Amniotic stem cell (primary cell): ENCODE results near the gene MANBA.
A peak's percentile ranks its signal among the peaks of the same experiment; 100 is the strongest.

Source experiments
- DNase-seq: peaks from one replicate; lab custom pipeline; 2025; lab: John Stamatoyannopoulos, UW

The MANBA gene

GRCh38 chr4:102760645-102761295 lies at the start of gene MANBA:
Gene MANBA, minus strand, starts transcription at chr4:102760968. Its CDS starts 74 bp downstream, at chr4:102760894.
- DNase-seq: peak; percentile 69

- no peak for DNase-seq
Measured at GRCh38 chr4:102809691-102810090, 48.9 kb upstream of the MANBA start.

GRCh38 chr4:102809190-102809589 lies 48.4 kb upstream of the MANBA start:
- no peak for DNase-seq

GRCh38 chr4:102808009-102808408 lies 47.2 kb upstream of the MANBA start:
- no peak for DNase-seq

- DNase-seq: no peak
Measured at GRCh38 chr4:102807345-102807744, 46.6 kb upstream of the MANBA start.

DNA sequence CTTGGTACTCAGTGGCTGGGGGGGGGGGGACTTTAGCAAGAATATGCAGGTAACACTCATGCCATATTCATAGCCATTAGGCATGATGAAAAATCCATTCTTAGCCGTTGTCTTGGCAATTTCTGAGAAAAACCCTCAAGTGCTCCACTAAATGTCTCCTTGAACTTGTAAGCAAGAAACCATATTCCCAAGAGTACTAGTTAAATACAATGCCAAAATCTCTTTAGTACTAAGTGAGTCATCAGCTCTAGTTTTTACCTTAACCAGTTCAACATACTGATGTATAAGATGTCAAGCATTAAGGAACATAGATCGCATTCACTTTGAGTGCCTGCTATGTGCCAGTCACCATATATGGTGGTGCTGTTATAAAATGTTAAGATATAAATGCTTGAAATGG lies 39.0 kb upstream of the MANBA start:
- no peak for DNase-seq

GRCh38 chr4:102794999-102795398 lies 34.2 kb upstream of the MANBA start:
- DNase-seq: no peak

DNA sequence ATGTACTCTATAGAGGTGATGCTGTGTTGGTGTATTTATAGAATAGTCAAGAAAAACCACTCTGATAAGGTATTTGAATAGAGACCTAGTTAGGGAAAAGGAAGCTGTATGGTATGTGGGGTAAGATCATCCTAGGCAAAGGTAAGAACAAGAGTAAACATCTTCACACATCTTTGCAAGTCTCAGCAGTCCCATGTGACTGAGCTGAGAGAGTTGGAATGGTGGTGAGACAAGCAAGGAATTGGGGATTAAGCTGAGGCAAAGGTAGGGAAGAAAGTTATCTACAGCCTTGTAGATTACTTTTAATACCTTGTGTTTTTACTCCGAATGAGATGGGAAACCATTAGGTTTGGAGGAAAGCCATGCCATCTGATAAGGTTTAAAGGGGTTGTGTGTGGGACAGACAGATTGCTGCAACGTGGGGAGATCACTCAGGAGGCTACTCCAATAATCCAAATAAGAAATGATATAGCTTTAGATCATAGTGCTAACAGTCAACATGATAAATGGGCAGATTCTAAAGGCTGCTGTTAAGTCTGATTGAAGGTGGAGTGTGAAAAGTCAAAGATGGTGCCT lies 31.7 kb upstream of the MANBA start:
- no peak for DNase-seq

- DNase-seq: no peak
Measured at GRCh38 chr4:102791318-102791835, 30.6 kb upstream of the MANBA start.

GRCh38 chr4:102789317-102789717 lies 28.5 kb upstream of the MANBA start:
- no peak for DNase-seq

DNA sequence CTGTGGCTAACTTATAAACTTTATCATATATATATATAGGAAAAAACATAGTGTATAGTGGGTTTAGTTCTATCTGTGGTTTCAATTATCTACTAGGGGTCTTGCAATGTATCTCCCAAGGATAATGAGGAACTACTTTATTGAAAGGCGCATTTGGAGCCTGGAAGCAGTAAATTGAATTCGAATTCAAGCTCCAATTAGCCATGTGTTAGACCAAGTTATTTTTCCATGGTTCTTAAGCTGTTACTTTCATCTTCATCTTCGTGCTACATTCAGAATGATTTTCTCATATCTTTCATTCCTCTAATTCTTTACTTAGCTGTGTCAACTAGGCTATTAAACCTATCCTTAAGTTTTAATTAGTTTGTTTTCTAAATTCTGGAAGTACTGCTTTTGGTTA lies 27.2 kb upstream of the MANBA start:
- DNase-seq: no peak

DNA sequence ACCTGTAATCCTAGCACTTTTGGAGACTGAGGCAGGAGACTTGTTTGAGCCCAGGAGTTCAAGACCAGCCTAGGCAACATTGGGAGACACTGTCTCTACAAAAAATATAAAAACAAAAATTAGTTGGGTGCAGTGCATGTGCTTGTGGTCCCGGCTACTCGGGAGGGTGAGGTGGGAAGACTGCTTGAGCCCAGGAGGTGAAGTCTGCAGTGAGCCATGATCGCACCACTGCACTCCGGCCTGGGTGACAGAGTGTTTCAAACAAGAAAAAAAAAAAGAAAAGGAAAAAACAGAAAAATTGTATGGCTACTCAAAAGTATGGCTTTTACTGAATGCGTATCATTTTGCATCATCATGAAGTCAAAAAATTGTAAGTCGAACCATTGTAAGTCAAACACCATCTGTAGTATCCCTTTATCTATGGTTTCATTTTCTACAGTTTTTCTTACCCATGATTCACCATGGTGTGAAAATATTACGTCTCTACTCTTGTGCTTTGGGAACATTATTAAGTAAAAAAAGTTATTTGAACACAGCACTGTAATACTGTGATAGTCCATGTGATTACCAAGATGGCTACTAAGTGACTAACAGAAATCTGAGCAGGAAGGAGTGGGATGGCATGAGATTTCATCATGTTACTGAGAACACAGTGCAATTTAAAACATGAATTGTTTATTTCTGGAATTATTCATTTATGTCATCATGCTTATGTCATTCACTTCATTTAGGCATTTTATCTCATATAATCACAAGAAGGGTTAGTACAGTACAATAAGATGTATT lies 26.5 kb upstream of the MANBA start:
- no peak for DNase-seq

DNA sequence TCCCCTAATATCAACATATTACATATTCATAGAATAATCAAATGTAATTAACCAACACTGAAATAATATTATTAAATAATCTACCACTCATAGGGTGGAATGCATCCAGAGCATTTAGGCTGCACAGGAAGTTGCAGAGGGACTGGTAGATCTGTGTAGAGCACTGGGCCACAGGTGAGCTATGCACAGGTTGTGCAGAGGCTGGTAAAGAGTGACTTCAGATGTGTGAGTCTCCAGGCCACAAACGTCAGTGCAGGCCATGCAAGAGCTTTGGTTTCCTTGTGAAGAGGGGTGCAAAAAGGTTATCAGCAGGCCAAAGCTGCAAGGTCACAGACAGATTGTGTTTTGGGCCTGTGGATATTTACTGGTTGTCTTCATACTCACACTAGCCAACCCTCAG lies 25.5 kb upstream of the MANBA start:
- no peak for DNase-seq

DNA sequence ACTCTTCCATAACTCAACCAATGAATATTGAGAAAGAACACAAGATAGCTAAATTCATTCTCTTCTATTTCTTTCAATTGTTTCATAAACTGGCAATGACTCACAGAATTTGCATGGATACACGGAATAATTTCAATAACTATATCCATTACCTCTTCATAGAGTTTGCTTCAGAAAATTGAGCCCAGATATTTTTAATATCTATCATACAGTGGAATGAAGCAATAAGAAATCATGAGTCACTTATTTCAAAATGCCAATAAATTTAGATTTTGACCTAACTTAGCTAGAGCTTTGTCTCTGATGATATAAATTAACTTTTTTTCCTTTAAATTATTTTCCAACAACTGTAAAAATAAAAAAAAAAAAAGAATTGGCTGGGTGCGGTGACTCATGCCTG lies 22.2 kb upstream of the MANBA start:
- DNase-seq: no peak

GRCh38 chr4:102781570-102781969 lies 20.8 kb upstream of the MANBA start:
- no peak for DNase-seq

DNA sequence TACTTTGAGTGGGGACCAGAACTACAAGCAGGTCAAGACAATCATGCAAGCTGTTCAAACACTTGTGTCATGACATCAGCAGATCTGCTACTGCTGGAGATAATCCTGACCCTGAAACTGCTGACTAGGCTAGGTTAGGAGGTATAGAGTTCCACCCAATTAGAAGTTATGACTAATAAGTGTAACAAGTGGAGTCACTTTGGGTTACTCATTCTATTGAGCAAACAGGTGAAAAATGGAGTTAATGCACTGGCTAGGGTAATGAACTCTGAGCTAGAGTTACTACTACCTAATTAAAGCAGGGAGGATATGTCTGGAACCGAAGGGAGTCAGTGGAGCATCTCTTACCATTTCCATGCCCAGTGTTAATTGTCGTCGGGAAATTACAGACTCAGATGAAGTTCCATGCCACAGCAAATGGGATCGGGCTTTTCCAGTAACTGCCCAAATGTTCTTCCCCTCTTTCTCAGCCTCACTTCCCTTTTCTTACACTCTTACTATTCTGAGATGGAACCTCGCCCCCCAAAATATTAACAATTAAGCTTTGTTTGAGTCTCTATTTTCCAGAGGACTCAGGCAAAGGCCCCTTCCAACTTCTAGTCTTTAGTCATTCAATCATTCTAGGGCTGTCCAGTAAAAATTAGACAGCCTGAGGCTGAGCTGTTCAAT lies 19.8 kb upstream of the MANBA start:
- no peak for DNase-seq

DNA sequence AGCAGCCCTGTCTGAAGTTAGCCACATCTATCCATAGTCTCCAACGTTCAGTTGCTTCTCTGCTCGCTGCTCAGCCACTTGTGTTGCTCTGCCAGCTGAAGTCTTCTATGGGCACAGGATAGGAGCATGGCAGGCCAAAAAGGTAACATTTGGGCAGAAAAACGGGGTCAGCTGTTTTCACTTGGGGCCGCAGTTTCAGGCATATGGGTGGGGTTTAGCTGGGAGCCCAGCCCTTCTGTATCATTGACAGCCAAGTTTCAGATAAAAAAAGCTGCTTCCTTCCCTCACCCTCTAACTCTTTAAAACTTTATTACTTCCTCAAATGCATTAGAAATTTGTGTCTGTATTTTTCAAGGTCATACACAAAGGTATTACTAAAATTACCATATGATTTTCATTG lies 18.4 kb upstream of the MANBA start:
- DNase-seq: no peak

DNA sequence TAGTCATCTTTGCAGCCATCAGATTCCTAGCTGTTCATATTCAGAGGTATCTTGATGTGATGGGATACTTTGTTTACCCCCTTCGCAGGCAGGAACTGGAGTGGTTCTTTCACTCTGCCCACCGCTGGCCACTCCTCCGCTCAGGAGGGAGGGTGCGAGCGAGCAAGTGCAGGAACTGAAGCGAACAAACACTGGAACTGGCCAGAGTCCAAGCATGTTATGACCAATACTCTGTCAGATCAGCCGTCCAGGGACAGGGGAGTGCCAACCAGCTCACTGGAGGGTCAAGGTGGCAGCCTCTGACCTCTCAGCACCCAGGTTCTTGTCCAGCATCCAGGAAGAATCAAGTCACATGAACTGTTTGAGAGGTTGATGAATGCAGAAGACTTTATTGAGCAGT lies 18.0 kb upstream of the MANBA start:
- DNase-seq: no peak

DNA sequence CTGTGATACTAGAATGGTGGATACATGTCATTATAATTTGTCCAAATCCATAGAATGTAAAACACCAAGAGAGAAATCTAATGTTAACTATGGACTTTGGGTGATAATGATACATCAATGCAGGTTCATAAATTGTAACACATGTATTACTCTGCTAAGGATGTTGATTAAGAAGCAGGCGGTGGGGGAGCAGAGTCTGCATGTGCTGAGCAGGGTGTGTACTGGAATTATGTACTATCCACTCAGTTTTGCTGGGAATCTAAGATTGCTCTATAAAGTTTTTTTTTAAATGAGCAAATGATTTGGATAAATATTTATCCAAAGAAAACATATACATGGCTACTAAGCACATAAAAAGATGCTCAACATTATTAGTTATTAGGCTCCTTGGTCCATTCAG lies 15.0 kb upstream of the MANBA start:
- no peak for DNase-seq

DNA sequence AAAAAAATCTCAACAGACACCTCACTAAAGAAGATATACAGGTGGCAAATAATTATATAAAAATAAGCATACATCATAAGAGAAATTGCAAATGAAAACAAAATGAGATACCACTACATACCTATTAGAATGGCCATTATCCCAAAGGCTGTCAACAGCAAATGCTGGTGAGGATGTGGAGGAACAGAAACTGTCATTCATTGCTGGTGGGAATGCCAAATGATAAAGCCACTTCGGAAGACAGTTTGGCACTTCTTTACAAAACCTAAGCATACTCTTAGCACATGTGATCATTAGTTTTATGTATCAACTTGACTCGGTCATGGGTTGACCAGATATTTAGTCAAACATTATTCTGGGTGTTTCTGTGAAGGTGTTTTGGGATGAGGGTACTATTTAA lies 13.5 kb upstream of the MANBA start:
- no peak for DNase-seq

GRCh38 chr4:102772738-102773340 lies 12.1 kb upstream of the MANBA start:
- DNase-seq: no peak

GRCh38 chr4:102764901-102765300 lies 4.1 kb upstream of the MANBA start:
- DNase-seq: no peak
